Mammary epithelial cell (primary cell): Measurements from ENCODE around the gene LPP.

ENCODE experiments used
- EZH2 ChIP-seq: IDR thresholded peaks from 2 replicates; pipeline ENCODE4 v1.6.1; 2012; ENCODE audit warnings: low read length, inconsistent platforms, borderline replicate concordance
- TF ChIP-seq, protein P1 (sequence below), 2 donors: IDR thresholded peaks in 1 of 2; conservative IDR thresholded peaks in 1 of 2; 2 replicates each; pipeline ENCODE4 v1.5.1; 2011 to 2012; ENCODE audit warnings: inconsistent platforms in 2 of 2, low read length in 2 of 2, mild to moderate bottlenecking in 2 of 2, control low read depth in 1 of 2, low read depth in 1 of 2; ENCODE audit not compliant: insufficient read depth in 1 of 2; ENCODE audit errors: extremely low read depth in 1 of 2

DNA sequence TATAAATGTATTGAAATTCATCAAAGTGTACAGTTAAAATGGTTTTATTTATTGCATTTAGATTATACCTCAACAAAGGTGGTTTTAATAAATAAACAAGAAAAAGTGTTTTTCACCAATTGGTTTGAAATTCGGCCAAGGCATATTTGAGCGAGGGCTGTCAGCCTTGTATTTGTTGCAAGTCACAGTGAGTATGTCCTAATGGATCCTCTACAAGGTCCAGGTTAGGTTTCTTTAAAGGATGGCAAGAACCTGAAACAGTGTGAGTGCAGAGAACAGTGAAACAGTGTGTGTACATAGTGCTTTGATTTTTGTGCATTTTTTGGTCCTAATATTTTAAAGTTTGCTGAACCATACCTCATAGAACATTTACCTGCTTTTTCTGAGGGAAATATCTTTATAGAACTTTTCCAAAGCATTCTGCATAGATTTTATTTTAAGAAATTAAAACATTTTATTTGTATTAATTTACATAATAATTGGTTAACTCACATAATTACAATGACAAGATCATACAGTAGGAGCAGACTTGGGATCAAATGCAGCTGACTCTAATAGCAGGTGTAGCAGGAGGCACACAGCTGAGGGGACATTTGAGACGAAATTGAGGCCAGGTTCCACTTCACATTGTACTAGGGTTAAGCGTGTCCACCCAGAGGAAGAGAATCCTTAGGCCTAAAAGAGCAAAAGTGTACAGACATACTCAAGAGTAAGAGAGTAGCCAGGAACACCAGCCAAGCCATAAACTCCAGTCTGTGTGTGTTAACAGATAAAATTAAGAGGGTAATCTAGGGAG lies 589.0 kb downstream of the LPP start:
- TF ChIP-seq, protein P1, sequence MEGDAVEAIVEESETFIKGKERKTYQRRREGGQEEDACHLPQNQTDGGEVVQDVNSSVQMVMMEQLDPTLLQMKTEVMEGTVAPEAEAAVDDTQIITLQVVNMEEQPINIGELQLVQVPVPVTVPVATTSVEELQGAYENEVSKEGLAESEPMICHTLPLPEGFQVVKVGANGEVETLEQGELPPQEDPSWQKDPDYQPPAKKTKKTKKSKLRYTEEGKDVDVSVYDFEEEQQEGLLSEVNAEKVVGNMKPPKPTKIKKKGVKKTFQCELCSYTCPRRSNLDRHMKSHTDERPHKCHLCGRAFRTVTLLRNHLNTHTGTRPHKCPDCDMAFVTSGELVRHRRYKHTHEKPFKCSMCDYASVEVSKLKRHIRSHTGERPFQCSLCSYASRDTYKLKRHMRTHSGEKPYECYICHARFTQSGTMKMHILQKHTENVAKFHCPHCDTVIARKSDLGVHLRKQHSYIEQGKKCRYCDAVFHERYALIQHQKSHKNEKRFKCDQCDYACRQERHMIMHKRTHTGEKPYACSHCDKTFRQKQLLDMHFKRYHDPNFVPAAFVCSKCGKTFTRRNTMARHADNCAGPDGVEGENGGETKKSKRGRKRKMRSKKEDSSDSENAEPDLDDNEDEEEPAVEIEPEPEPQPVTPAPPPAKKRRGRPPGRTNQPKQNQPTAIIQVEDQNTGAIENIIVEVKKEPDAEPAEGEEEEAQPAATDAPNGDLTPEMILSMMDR (conservative IDR thresholded peaks at IDR 0.05 in 1 of 2, IDR thresholded peaks at IDR 0.05 in 1 of 2; ENCODE audit: extremely low read depth in 1 of 2, insufficient read depth in 1 of 2, low read depth in 1 of 2, low read length in 2 of 2): no peak
- no peak for TF ChIP-seq EZH2
